DOHH2 (cell line): ENCODE results near the gene KIF26B.

Experiments
- EZH2phosphoT487 ChIP-seq: fragments of 200-600 bp; sonication (generic); IDR thresholded peaks from 2 replicates; pipeline ENCODE4 v1.6.1; 2017; ENCODE audit warnings: borderline replicate concordance, mild to moderate bottlenecking, antibody characterized with exemption, low read length, moderate library complexity, mixed read lengths
- TF ChIP-seq, protein P1 (sequence below): fragments of 200-600 bp; sonication (generic); IDR thresholded peaks from one replicate; pipeline ENCODE4 v1.5.1; 2014; ENCODE audit warnings: antibody characterized with exemption, mild to moderate bottlenecking, low read depth, low read length; ENCODE audit not compliant: poor library complexity, severe bottlenecking

DNA sequence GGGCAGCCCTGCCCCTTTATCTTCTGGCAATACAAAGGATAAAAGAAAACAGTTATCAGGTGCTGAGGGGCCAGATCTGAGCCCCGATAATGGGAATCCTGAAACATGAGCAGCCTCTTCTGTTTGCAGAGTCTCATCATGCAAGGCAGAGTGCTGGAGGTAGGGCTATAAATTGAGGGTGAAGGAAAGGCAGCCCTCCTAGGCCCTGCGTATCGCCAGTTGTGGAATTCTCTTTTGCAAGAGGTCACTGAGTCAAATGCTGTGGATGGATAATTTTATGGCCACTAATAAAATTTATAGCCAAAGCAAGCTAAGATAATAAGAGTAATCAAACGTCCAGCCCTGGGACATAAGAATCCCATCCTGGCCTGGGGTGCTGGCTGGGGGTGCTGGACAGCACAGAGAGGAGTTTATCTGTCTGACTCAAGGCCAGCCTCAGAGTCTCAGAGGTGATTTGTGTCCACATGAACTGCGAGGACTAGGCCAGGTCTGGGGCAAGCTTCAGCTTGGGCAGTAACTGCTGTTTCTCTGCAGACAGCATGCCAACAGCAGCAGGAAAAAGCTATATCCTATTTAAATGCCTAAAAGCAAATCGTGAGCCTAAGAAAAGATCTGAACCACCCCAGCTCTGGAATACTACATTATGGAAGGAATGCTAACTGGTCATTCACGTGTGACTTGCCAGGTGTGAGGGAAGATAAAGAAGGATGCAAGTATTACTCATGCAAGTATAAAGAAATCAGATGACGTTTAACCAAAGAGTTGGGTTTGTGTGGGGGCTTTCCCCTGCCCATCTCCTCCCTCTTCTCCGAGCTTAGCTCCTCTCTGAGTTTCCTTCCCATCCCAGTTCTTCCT lies 254.8 kb downstream of the KIF26B start:
- TF ChIP-seq, protein P1, sequence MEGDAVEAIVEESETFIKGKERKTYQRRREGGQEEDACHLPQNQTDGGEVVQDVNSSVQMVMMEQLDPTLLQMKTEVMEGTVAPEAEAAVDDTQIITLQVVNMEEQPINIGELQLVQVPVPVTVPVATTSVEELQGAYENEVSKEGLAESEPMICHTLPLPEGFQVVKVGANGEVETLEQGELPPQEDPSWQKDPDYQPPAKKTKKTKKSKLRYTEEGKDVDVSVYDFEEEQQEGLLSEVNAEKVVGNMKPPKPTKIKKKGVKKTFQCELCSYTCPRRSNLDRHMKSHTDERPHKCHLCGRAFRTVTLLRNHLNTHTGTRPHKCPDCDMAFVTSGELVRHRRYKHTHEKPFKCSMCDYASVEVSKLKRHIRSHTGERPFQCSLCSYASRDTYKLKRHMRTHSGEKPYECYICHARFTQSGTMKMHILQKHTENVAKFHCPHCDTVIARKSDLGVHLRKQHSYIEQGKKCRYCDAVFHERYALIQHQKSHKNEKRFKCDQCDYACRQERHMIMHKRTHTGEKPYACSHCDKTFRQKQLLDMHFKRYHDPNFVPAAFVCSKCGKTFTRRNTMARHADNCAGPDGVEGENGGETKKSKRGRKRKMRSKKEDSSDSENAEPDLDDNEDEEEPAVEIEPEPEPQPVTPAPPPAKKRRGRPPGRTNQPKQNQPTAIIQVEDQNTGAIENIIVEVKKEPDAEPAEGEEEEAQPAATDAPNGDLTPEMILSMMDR = no peak
- no peak for TF ChIP-seq EZH2phosphoT487
